K562 (cell line): ENCODE data around the gene PRSS57. TPM values are rescaled to one million over a fixed set of nuclear protein-coding genes. Genes with fewer than 3 reads are reported as not detected.

ENCODE experiments used
- BCOR ChIP-seq: fragments of 450-650 bp; IDR thresholded peaks from 2 replicates; pipeline ENCODE4 v1.6.1; 2016
- BMI1 ChIP-seq: fragments of 150-350 bp; IDR thresholded peaks from 2 replicates; pipeline ENCODE4 v1.6.1; 2014; ENCODE audit warnings: low read length
- CBX1 ChIP-seq: sonication (generic); IDR thresholded peaks from 2 replicates; pipeline ENCODE4 v1.6.1; 2016; ENCODE audit warnings: antibody characterized with exemption, low read depth, mild to moderate bottlenecking
- CC2D1A ChIP-seq: fragments of 450-650 bp; IDR thresholded peaks from 2 replicates; pipeline ENCODE4 v1.6.1; 2017; ENCODE audit warnings: mild to moderate bottlenecking
- CREB1 ChIP-seq, 2 experiments: sonication (generic) in 1 of 2; formaldehyde crosslinking in 1 of 2; IDR thresholded peaks; 2 replicates each; pipeline versions ENCODE4 v1.6.1 to v1.8.0; 2012 to 2022; ENCODE audit warnings: inconsistent platforms in 1 of 2, mild to moderate bottlenecking in 1 of 2, missing genetic modification reagents in 1 of 2, moderate library complexity in 1 of 2
- DEAF1 ChIP-seq: fragments of 450-650 bp; formaldehyde crosslinking; IDR thresholded peaks from 2 replicates; pipeline ENCODE4 v1.4.0; 2020; ENCODE audit warnings: mild to moderate bottlenecking, moderate library complexity
- JUNB ChIP-seq: fragments of 450-650 bp; formaldehyde crosslinking; conservative IDR thresholded peaks from 2 replicates; pipeline ENCODE4 v1.4.0; 2020; ENCODE audit warnings: mild to moderate bottlenecking
- MBD1 ChIP-seq: fragments of 250-450 bp; sonication (Bioruptor Pico); IDR thresholded peaks from 2 replicates; pipeline ENCODE4 v1.8.0; 2022; ENCODE audit warnings: inconsistent platforms
- NFE2 ChIP-seq: IDR thresholded peaks from 2 replicates; pipeline ENCODE4 v1.6.1; 2014; ENCODE audit warnings: antibody characterized with exemption, low read depth
- NRF1 ChIP-seq, 2 experiments: fragments of 450-650 bp; IDR thresholded peaks in 1 of 2; conservative IDR thresholded peaks in 1 of 2; 2 replicates each; pipeline ENCODE4 v1.6.1; 2014; ENCODE audit warnings: mild to moderate bottlenecking in 2 of 2
- POLR2G ChIP-seq: fragments of 200-400 bp; formaldehyde crosslinking; IDR thresholded peaks from 2 replicates; pipeline ENCODE4 v1.6.1; 2017; ENCODE audit warnings: low read depth, mild to moderate bottlenecking, antibody characterized with exemption, low read length, moderate library complexity
- RCOR1 ChIP-seq, 2 experiments: IDR thresholded peaks; 2 replicates each; pipeline ENCODE4 v1.6.1; 2012; ENCODE audit warnings: low read depth in 2 of 2, low read length in 2 of 2, borderline replicate concordance in 1 of 2, improper control_type of control experiment in 1 of 2
- RFX5 ChIP-seq: IDR thresholded peaks from 2 replicates; pipeline ENCODE4 v1.6.1; 2011; ENCODE audit warnings: low read depth, mild to moderate bottlenecking, improper control_type of control experiment, low read length
- SAP30 ChIP-seq: fragments of 200-600 bp; sonication (generic); IDR thresholded peaks from 2 replicates; pipeline ENCODE4 v1.6.1; 2012; ENCODE audit warnings: borderline replicate concordance, low read depth, mild to moderate bottlenecking, moderate library complexity, low read length, control low read depth, inconsistent platforms; ENCODE audit not compliant: insufficient read depth, poor library complexity, severe bottlenecking
- SMARCA4 ChIP-seq: fragments of 450-650 bp; IDR thresholded peaks from 2 replicates; pipeline ENCODE4 v1.6.1; 2016
- SMARCA5 ChIP-seq: fragments of 450-650 bp; IDR thresholded peaks from 2 replicates; pipeline ENCODE4 v1.6.1; 2016
- SMARCC2 ChIP-seq: fragments of 450-650 bp; IDR thresholded peaks from 2 replicates; pipeline ENCODE4 v1.6.1; 2017; ENCODE audit warnings: antibody characterized with exemption, moderate library complexity, mild to moderate bottlenecking, low read depth
- SPI1 ChIP-seq: IDR thresholded peaks from 2 replicates; pipeline ENCODE4 v1.6.1; 2011; ENCODE audit warnings: low read depth, low read length, control low read depth, borderline replicate concordance
- TAF1 ChIP-seq: IDR thresholded peaks from 2 replicates; pipeline ENCODE4 v1.6.1; 2011; ENCODE audit warnings: mild to moderate bottlenecking, low read length, moderate library complexity; ENCODE audit not compliant: insufficient read depth, control insufficient read depth, severe bottlenecking; ENCODE audit errors: extremely low read depth
- TGIF2 ChIP-seq: sonication (generic); formaldehyde crosslinking; IDR thresholded peaks from 2 replicates; pipeline ENCODE4 v1.8.1; 2022; ENCODE audit warnings: mild to moderate bottlenecking, missing genetic modification reagents, moderate library complexity
- polyA plus RNA-seq, 8 experiments: library from polyadenylated mRNA; depleted of rRNA in 4 of 8; stranded (reverse) in 5 of 8; unstranded in 3 of 8; fragments of >200 nt; fragmentation: Nextera tagmentation in 2 of 8; fragmentation: Illumina TruSeq in 1 of 8; extraction: Ambion mirVana in 2 of 8; extraction: Trizol in 1 of 8; gene quantifications; 2 replicates each; pipeline versions ENCODE4 v1.2.1 to v1.2.3, GENCODE V29; 2011 to 2014; ENCODE audit warnings: inconsistent platforms in 1 of 8, missing spikeins in 1 of 8
- total RNA-seq, 7 experiments: library from RNA; depleted of rRNA in 6 of 7; stranded (reverse); fragments of >200 nt in 6 of 7; fragmentation: Illumina TruSeq in 2 of 7; extraction: Trizol in 2 of 7; gene quantifications; 2 replicates each; pipeline versions ENCODE4 v1.2.1 to v1.2.3, GENCODE V29; 2011 to 2021; ENCODE audit warnings: low replicate concordance in 1 of 7
- TF ChIP-seq, protein P1 (sequence below): IDR thresholded peaks from 2 replicates; pipeline ENCODE4 v1.6.1; 2012; ENCODE audit warnings: low read depth, low read length, improper control_type of control experiment, borderline replicate concordance
- TF ChIP-seq, protein P2 (sequence below): sonication (generic); formaldehyde crosslinking; IDR thresholded peaks from 2 replicates; pipeline ENCODE4 v1.4.0; 2020; ENCODE audit warnings: mild to moderate bottlenecking, missing genetic modification reagents

PRSS57 gene
- total and polyA plus RNA-seq, 9 of the 15 experiments (the other 6 are each of a cell fraction or from before 2014, with no cell fraction given): 0.06 to 2.5 (median 1.3) TPM; not detected in 3

GRCh38 chr19:719636-720344 is 24.5 kb upstream of the PRSS57 start (continued):
- TF ChIP-seq RCOR1 (IDR thresholded peaks at IDR 0.05; ENCODE audit: borderline replicate concordance in 1 of 2, low read depth in 2 of 2, low read length in 2 of 2) (peak in 1 of 2 experiments; percentile 80; a peak in 3 of 4 replicates), CREB1 (IDR thresholded peaks at IDR 0.05) (no peak), CREB1 (CRISPR knock-in tag; IDR thresholded peaks at IDR 0.05) (no peak), BCOR (peak; percentile 86), NFE2 (no peak), SAP30 (no peak), BMI1 (peak; percentile 82), MBD1 (CRISPR knock-in tag) (no peak), TGIF2 (no peak), CC2D1A (no peak), TAF1 (no peak), SMARCC2 (no peak), DEAF1 (no peak), NRF1 (conservative IDR thresholded peaks at IDR 0.05 in 1 of 2, IDR thresholded peaks at IDR 0.05 in 1 of 2) (no peak), JUNB (no peak), SMARCA4 (no peak), RFX5 (no peak), POLR2G (peak; percentile 36; the same call in 1 of the 2 replicates), CBX1 (no peak), SMARCA5 (0 out of 2 replicates have a peak, but pooled peaks have one; percentile 34), SPI1 (no peak)
- TF ChIP-seq, protein P1, sequence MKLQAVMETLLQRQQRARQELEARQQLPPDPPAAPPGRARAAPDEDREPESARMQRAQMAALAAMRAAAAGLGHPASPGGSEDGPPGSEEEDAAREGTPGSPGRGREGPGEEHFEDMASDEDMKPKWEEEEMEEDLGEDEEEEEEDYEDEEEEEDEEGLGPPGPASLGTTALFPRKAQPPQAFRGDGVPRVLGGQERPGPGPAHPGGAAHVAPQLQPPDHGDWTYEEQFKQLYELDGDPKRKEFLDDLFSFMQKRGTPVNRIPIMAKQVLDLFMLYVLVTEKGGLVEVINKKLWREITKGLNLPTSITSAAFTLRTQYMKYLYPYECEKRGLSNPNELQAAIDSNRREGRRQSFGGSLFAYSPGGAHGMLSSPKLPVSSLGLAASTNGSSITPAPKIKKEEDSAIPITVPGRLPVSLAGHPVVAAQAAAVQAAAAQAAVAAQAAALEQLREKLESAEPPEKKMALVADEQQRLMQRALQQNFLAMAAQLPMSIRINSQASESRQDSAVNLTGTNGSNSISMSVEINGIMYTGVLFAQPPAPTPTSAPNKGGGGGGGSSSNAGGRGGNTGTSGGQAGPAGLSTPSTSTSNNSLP: no peak
- TF ChIP-seq, protein P2, sequence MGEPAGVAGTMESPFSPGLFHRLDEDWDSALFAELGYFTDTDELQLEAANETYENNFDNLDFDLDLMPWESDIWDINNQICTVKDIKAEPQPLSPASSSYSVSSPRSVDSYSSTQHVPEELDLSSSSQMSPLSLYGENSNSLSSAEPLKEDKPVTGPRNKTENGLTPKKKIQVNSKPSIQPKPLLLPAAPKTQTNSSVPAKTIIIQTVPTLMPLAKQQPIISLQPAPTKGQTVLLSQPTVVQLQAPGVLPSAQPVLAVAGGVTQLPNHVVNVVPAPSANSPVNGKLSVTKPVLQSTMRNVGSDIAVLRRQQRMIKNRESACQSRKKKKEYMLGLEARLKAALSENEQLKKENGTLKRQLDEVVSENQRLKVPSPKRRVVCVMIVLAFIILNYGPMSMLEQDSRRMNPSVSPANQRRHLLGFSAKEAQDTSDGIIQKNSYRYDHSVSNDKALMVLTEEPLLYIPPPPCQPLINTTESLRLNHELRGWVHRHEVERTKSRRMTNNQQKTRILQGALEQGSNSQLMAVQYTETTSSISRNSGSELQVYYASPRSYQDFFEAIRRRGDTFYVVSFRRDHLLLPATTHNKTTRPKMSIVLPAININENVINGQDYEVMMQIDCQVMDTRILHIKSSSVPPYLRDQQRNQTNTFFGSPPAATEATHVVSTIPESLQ (CRISPR knock-in tag): no peak
